SK-N-MC (cell line): ENCODE data around the gene SPTBN2.

Source experiments
- EZH2 ChIP-seq: fragments of 200-600 bp; sonication (generic); IDR thresholded peaks from one replicate; pipeline ENCODE4 v1.6.1; 2017; ENCODE audit warnings: antibody characterized with exemption
- POLR2AphosphoS5 ChIP-seq: IDR thresholded peaks from 2 replicates; pipeline ENCODE4 v1.6.1; 2012; ENCODE audit warnings: mild to moderate bottlenecking, low read depth, low read length, borderline replicate concordance

DNA sequence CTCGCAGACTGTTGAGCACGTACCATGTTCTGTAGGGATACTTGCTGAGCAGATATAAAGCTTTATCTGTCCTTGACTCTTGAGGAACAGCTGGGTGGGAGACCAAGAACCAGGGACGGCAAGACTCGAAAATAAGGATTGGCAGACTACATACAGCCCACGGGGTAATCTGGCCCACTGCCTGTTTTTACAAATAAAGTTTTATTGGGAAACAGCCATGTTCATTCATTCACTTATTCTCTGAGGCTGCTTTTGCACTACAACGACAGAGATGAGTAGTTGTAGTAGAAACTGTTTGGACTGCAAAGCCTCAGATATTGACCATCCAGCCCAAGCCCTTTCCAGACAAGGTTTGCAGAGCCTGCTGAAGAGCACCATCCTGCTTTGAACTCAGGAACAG is 31.0 kb downstream of the SPTBN2 start:
- TF ChIP-seq EZH2 (no peak), POLR2AphosphoS5 (no peak)
